Osteoblast (primary cell): ENCODE results near the gene LRRC3C. TPM values are rescaled to one million over a fixed set of nuclear protein-coding genes. Genes with fewer than 3 reads are reported as not detected.
A peak's percentile ranks its signal among the peaks of the same experiment; 100 is the strongest.

Experiments
- DNase-seq: peaks from one replicate; pipeline ENCODE4 v3.0.0; 2011; ENCODE audit warnings: low spot score, mixed read lengths; ENCODE audit not compliant: insufficient read length; ENCODE audit errors: missing footprints
- H2AFZ ChIP-seq: 2 replicates; pipeline ENCODE4 v1.6.0; 2011; ENCODE audit warnings: mild to moderate bottlenecking, low read length
- H3K27ac ChIP-seq: 2 replicates; pipeline ENCODE4 v1.5.1; 2011; ENCODE audit warnings: mild to moderate bottlenecking, low read depth, low read length, moderate library complexity
- H3K27me3 ChIP-seq: 2 replicates; pipeline ENCODE4 v1.6.0; 2012; ENCODE audit warnings: mild to moderate bottlenecking, control low read depth, inconsistent platforms, low read length, moderate library complexity; ENCODE audit not compliant: insufficient read depth
- H3K36me3 ChIP-seq: 2 replicates; pipeline ENCODE4 v1.5.1; 2011; ENCODE audit warnings: mild to moderate bottlenecking, low read length, control low read depth, moderate library complexity; ENCODE audit not compliant: insufficient read depth
- H3K4me1 ChIP-seq: 2 replicates; pipeline ENCODE4 v1.5.1; 2011; ENCODE audit warnings: mild to moderate bottlenecking, low read length, control low read depth, moderate library complexity; ENCODE audit not compliant: insufficient read depth
- H3K4me2 ChIP-seq: 2 replicates; pipeline ENCODE4 v1.6.0; 2011; ENCODE audit warnings: mild to moderate bottlenecking, low read length; ENCODE audit not compliant: insufficient read depth
- H3K4me3 ChIP-seq: fragments of 200-600 bp; sonication (generic); 3 replicates; pipeline ENCODE4 v1.5.1; 2012; ENCODE audit warnings: mild to moderate bottlenecking, low read length, inconsistent platforms; ENCODE audit not compliant: insufficient read depth
- H3K79me2 ChIP-seq: 2 replicates; pipeline ENCODE4 v1.6.0; 2012; ENCODE audit warnings: mild to moderate bottlenecking, low read length, control low read depth, inconsistent platforms; ENCODE audit not compliant: insufficient read depth
- H3K9me3 ChIP-seq: 2 replicates; pipeline ENCODE4 v1.5.1; 2011; ENCODE audit warnings: low read depth, low read length, control low read depth
- H4K20me1 ChIP-seq: 2 replicates; pipeline ENCODE4 v1.6.0; 2012; ENCODE audit warnings: mild to moderate bottlenecking, low read length, control low read depth; ENCODE audit not compliant: insufficient read depth
- total RNA-seq: library from RNA; depleted of rRNA; stranded (reverse); fragments of >200 nt; gene quantifications from 2 replicates; pipeline ENCODE4 v1.2.3, GENCODE V29; 2012
- TF ChIP-seq, protein P1 (sequence below): IDR thresholded peaks from 2 replicates; pipeline ENCODE4 v1.5.1; 2011; ENCODE audit warnings: mild to moderate bottlenecking, low read depth, low read length, moderate library complexity; ENCODE audit errors: extremely low read depth

The LRRC3C gene
- total RNA-seq, 1 donor, result not detected

DNA sequence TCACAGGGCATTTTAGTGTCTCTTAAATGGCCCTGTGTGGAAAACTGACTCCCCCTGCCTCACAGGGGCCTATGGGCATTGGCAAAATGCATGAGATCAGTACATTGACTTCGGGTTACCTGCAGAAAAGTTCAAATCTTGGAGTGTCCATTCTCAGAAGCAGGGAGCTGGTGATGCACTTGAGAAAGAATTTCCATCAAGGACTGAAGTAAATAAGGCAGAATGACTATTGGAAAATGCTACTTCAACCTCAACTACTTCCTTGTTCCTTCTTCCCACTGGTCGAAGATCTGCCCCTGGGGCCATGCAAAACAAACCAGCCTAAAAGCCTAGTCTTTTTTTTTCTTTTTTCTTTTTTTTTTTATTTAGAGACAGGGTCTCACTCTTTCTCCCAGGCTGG is 21.5 kb downstream of the LRRC3C start:
- peaks cover 3% of the 10 kb centered on the region for H3K27me3 ChIP-seq
- peaks cover 8% of the 10 kb centered on the region for H3K4me1 ChIP-seq
- no peaks in the 10 kb centered on the region for H3K36me3 ChIP-seq
- DNase-seq, result no peak
- H3K27ac ChIP-seq, result no peak overlapping the region
- H3K9me3 ChIP-seq, result no peaks in the 10 kb centered on the region
- H3K79me2 ChIP-seq, result no peaks in the 10 kb centered on the region
- no peak overlapping the region for H3K4me3 ChIP-seq
- H3K4me2 ChIP-seq, result no peak overlapping the region
- no peak overlapping the region for H2AFZ ChIP-seq
- H4K20me1 ChIP-seq, result no peaks in the 10 kb centered on the region
- TF ChIP-seq, protein P1, sequence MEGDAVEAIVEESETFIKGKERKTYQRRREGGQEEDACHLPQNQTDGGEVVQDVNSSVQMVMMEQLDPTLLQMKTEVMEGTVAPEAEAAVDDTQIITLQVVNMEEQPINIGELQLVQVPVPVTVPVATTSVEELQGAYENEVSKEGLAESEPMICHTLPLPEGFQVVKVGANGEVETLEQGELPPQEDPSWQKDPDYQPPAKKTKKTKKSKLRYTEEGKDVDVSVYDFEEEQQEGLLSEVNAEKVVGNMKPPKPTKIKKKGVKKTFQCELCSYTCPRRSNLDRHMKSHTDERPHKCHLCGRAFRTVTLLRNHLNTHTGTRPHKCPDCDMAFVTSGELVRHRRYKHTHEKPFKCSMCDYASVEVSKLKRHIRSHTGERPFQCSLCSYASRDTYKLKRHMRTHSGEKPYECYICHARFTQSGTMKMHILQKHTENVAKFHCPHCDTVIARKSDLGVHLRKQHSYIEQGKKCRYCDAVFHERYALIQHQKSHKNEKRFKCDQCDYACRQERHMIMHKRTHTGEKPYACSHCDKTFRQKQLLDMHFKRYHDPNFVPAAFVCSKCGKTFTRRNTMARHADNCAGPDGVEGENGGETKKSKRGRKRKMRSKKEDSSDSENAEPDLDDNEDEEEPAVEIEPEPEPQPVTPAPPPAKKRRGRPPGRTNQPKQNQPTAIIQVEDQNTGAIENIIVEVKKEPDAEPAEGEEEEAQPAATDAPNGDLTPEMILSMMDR, result no peak

DNA sequence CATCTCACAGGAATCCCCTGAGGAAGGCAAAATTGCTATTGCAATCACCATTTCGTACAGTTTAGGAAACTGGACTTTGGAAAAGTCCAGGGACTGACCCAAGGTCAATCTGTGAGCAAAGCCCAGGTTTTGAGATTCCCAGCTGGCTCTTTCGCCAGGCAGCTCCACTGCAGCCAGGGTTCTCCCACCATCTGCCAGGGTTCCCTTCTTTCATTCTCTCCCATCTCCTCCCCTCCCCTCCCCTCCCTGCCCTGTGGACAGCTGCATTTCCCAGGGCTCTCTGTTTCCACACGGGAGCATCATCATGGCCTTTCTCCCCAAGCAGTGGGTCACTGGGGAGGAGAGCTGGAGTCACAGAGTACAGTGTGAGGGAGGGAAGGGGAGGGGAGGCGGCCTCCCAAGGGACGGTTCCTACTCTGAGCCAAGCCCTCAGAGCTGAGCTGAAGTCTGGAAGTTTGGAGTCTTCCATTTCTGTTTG is 23.4 kb downstream of the LRRC3C start:
- Histone ChIP-seq H3K4me1 (peaks cover 8% of the 10 kb centered on the region), H2AFZ (no peak overlapping the region), H3K36me3 (no peaks in the 10 kb centered on the region), H4K20me1 (no peaks in the 10 kb centered on the region), H3K79me2 (no peaks in the 10 kb centered on the region), H3K27ac (no peak overlapping the region), H3K4me3 (no peak overlapping the region), H3K27me3 (peaks cover 3% of the 10 kb centered on the region), H3K9me3 (no peaks in the 10 kb centered on the region), H3K4me2 (no peak overlapping the region)
- peak; percentile 29 for DNase-seq
- TF ChIP-seq, protein P1, result no peak

DNA sequence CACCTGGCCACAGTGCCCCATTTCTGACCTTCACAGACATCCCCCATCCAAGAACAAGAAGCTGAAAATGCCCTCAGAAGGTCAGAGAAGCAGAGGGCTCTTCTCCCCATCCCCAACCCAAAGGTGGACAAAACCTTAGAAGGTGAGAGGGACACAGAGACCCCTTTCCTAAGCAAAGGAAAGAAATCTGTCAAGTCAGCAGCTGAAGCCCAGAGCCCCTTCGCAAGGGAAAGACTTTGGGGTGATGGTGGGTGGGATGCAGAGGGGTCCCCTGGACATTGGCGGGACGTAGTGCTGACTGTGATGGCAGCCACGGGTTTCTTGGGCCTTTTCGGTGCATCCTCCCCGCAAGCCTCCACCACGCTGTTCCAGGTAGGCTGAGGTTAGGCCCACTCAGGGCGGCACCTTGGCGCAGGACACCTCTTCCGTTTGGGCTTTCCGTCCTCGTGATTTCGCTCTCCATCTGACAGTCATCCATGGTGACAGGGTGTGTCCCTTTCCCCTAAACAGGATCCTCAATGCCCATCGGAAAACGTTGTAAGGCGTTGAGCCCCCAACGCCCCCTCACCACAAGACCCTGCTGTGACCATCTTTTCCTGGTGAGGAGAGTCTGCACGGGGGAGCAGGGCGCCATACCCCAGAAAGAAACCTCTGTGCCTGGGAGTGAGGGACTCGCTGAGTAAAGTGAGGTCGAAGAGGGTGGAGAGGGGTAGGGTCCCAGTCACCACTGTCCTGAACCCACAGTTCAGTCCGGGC is 24.6 kb downstream of the LRRC3C start:
- peak overlapping the region; percentile 67 for H3K4me3 ChIP-seq
- peak overlapping the region; percentile 81 for H3K4me2 ChIP-seq
- no peaks in the 10 kb centered on the region for H3K27me3 ChIP-seq
- no peaks in the 10 kb centered on the region for H4K20me1 ChIP-seq
- no peak overlapping the region for H3K27ac ChIP-seq
- no peaks in the 10 kb centered on the region for H3K9me3 ChIP-seq
- H3K36me3 ChIP-seq, result no peaks in the 10 kb centered on the region
- no peak for DNase-seq
- no peaks in the 10 kb centered on the region for H3K79me2 ChIP-seq
- TF ChIP-seq, protein P1, result no peak
- H2AFZ ChIP-seq, result peak overlapping the region; percentile 88
- peaks cover 8% of the 10 kb centered on the region for H3K4me1 ChIP-seq

DNA sequence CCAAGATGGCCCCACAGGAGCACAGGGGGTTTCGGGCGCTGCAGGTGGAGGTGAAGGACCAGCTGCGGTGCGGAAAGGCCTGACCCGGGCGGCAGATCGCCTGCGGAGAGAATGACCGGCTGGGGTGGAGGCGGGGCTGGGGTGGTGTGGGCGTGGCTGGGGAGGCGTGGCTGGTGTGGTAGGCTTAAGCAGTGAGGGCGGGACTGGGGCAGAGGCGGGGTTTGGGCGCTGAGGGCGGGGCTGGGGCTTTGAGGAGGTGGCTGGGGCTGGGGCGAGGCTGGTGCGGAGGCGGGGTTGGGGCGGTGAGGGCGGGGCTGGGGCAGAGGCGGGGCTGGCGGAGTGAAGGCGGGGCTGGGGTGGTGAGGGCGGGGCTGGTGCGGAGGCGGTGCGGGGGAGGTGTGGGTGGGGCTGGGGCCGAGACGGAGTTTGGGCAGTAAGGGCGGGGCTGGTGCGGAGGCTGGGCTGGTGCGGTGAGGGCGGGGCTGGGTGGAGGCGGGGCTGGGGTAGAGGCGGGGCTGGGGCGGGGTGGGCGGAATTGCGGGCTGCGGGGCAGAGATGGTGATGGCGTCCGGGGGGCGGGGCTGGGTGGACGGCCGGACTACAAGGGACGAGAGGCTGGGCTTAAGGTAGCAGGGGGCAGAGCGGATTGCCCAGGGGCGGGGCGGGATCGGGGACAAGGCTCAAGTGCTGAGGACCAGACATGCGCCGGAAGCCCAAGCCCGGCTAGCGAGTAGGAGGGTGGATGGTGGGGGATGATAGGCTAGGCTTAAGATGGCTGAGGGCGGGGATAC is 25.3 kb downstream of the LRRC3C start:
- DNase-seq, result peak; percentile 99
- TF ChIP-seq, protein P1, result no peak
- H3K27me3 ChIP-seq, result no peaks in the 10 kb centered on the region
- peak overlapping the region; percentile 95 for H2AFZ ChIP-seq
- H3K27ac ChIP-seq, result no peak overlapping the region
- peaks cover 8% of the 10 kb centered on the region for H3K4me1 ChIP-seq
- no peaks in the 10 kb centered on the region for H3K9me3 ChIP-seq
- H3K4me3 ChIP-seq, result peak overlapping the region; percentile 67
- H3K4me2 ChIP-seq, result peak overlapping the region; percentile 81
- no peaks in the 10 kb centered on the region for H3K36me3 ChIP-seq
- no peaks in the 10 kb centered on the region for H3K79me2 ChIP-seq
- no peaks in the 10 kb centered on the region for H4K20me1 ChIP-seq
